ENCODE results near the gene EPB41L4A.
"Not testable (repeated sequence)": the region's sequence is repeated elsewhere in the genome, so short reads cannot be mapped to it uniquely, and the experiment has no call there.

The EPB41L4A gene

DNA sequence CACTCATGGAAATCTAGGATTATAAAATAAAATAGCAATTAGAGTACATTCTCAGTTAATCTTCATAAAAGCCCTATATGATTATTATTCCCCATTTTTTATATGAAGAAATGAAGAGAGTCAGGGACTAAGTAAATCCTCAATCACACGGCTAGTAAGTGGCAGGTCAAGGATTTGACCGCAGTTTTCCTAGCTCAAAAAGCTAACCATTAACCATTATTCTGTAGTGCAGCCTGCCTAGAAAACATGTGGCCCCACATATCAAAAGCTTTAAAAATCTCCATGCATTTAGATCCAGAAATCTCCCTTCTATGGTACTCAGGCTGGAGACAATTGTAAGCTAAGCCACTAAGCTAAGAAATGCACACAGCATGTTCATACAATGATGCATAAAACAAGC lies 21.4 kb downstream of the EPB41L4A start:
- DNase-seq = no peak

DNA sequence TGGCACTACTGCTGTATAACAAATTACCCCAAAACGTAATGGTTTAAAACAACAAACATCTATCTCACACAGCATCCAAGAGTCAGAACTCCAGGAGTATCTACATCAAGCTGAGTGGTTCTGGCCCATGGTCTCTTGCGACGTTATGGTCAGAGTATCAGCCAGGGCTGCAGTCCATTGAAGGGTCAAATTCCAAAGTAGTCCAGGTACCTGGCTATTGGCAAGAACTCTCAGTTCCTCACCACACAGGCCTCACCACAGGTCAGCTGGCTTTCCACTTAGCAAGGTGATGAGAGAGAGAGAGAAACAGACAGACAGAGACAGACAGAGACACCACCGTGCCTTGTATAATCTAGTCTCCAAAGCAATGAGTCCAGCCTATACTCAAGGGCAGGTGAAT lies 22.6 kb downstream of the EPB41L4A start:
- DNase-seq = no peak

DNA sequence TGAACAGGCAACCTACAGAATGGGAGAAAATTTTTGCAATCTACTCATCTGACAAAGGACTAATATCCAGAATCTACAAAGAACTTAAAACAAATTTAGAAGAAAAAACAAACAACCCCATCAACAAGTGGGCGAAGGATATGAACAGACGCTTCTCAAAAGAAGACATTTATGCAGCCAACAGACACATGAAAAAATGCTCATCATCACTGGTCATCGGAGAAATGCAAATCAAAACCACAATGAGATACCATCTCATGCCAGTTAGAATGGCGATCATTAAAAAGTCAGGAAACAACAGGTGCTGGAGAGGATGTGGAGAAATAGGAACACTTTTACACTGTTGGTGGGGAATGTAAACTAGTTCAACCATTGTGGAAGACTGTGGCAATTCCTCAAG lies 23.8 kb downstream of the EPB41L4A start:
- DNase-seq = not testable (repeated sequence)

DNA sequence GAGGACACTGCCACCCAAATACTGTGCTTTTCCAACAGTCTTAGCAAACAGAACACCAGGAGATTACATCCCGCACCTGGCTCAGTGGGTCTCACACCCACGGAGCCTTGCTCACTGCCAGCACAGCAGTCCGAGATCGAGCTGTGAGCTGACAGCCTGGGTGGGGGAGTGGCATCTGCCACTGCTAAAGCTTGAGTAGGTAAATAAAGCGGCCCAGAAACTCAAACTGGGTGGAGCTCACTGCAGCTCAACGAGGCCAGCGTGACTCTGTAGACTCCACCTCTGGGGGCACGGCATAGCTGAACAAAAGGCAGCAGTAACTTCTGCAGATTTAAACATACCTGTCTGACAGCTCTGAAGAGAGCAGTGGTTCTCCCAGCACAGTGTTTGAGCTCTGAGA lies 28.8 kb downstream of the EPB41L4A start:
- no peak for DNase-seq

DNA sequence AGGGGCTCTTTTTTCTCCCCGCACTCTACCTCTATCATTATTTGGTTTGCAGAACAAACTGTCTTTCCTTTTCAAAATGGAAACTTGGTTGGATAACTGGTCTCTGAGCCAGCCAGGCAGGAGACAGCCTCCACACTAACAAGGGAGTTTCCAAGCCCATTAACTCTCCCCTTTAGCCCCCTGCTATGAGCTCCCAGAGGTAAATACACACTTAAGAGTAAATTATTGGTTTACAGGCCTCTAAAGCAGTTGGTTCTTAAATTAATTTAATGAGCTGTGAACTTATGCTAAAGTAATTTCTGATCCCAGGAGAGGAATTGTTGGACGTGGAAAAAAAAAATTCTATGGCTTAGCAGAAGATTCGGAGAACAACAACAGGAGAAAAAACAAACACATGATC lies 30.3 kb downstream of the EPB41L4A start:
- DNase-seq = no peak

DNA sequence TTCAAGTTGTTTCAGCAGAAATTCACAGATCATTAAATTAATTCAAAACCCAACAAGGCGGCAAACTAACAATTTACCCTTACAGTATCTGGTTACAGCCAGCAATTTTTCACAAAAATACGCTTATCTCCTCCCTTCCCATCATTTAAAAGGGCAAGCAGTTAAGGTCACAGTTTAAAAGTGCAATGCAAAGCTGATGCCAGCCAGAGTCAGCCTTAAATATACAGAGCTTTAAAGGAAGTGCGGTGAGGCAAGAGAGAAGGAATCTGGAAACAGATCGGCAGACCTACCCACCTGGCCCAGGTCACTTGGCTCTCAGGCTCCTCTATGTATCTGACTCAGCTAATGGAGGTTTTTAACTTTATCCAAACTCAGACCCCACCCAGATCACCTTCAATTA lies 31.0 kb downstream of the EPB41L4A start:
- no peak for DNase-seq

DNA sequence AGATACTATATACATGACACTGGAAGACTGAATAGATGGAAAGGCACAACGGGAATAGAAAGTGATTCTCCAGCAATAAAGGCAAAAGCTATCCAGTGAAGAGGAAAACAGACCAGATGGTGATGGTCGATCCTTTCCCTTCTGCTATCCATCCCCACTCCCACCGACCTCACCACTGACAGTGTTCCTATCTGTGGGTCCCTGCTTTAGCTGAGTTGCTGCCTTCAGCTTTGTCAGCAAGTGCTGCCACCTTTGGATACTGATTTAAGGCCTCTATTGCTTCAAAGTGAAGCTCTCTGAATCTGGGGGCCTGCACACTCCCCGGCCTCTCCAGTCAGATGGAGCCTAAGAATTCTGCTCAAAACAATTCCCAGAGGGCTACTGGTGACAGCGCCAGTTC lies 32.3 kb downstream of the EPB41L4A start:
- DNase-seq = no peak

DNA sequence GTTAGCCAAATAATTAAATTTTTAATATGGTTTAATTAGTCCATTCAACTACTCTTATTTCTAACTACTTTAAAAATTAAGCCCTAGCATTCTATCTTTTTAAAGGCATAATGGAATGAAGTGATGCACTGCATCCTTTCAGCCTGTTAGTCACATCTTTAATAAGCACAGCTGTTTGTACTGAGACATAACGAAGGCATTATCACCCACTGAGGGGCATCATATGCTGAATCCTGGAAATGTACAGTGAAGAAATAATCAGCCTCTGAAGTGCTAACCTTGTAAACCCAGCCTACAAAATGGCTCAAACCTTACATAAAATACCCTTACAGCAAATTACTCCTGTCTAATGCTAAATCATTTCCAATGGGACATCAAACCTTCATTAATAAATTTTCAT lies 33.1 kb downstream of the EPB41L4A start:
- DNase-seq = no peak

DNA sequence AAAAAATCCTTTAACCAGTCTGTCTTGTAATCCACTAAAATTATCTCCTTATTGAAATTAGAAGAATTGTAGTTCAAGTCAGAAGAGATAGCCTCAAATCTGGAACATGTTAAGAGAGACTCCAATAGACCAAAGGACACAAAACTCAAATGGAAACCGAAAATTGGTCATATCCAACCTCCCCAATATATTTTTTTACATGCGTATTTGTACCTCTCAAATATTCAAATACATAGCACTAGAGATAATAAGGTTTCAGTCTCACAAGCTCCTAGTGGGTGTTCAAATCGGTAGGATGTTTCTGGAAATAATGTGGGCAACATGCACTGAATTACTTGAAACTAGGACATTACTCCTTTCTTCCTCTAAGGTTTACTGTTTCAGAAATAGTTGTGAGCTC lies 33.5 kb downstream of the EPB41L4A start:
- no peak for DNase-seq

DNA sequence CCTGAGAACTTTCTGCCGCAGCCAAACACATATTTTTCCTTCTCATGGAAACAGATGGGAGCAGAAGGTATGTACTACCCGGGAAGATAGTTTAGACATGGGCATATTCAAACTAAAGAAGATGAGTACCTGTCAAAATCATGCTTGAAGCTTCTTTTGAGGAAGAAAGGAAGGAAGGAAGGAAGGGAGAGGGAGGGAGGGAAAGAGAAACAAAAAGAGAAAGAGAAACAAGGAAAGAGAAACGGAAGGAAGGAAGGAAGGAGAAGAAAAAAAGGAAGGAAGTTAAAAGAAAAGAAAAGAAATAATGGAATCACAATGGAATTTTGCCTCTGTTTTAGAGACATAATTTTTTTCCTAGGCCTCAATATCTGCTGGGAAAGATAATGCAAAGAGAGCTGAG lies 34.6 kb downstream of the EPB41L4A start:
- no peak for DNase-seq

DNA sequence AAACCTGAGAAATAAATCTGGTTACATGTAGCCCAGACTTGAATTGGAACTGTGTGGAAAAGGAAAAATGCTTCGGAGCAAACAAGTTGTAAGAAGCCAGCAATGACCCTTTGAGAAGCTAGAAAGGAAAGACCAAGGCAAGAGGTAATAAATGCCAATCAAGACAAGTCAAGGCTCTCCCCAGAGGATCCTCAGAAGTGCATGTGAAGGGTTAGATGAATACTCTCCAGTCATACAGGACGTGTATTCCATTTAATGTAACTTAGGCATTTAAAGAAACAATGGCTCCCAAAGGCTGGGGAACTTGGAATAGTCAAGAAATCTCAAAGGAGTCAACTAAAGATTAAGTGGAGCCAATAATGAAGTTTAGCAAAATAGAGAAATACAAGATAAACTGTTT lies 36.2 kb downstream of the EPB41L4A start:
- DNase-seq = no peak

DNA sequence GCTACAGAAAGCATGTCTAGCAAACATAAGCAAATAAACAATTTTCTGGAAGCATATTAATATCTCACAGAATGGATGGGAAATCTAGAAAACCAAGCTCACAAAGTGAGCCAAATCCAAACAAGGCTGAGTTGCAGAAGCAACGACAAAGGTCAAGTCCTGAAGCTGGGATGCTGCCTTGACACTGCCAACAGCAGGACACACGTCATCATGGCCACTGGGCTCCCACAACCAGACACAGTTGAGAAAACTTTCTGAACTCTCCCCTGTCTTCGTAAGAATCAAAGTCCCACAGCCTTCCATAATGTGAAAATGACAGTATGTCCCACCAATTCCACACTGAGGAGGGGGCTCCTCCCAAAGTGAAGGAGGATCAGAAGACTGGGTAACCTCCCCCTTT lies 37.6 kb downstream of the EPB41L4A start:
- DNase-seq = no peak

DNA sequence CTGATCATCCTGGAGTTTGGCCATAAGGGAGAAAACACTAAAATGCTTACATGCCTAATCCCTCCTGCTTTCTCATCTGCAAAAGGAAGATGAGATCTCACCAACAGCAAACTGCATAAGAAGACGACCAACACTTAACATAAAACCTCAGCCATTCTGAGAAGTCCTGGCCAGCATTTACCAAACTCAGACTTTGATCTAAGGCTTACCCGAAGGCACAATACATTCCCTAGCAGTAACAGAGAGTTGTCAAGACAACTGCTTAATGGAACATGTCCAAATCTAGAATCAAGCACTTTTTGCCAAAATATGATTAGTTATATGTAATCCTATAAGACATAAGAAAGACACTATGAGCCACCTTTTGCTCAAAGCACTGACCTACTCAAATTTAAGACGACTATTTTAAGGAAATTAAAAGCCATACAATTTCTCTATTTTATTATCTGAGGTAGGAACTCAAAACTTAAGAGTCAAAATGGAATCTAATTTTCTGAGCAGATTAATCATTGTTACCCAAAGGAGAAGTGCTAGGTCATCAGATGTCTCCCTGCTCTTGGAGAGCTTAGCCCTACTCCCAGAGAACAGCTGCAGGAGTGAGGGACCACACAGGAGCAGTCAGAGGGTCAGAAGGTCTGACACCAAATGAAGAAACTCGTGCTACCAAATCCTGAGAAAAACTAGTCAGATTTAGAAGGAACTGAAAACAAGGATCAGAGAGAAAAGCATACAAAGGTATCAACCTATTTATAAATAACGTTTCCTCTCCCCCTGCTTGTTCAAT lies 39.3 kb downstream of the EPB41L4A start:
- no peak for DNase-seq

DNA sequence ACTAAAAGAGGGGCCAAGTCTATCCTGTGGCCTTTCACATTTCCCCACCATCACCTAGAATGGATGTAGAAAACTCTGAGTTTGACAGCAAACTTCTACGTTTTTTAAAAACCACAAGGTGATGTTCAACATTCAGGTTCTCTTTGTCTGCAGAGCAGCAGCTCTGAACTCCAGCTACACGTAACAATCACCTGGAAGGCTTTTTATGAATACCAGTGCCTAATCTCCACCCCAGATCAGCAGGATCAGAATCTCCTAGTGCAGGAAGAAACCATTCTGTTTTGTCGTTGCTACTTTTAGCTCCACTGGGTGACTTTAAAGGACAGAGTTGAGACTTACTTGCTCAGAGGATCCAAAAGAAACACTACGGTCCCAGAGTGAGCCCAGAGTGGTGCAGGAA lies 44.3 kb downstream of the EPB41L4A start:
- no peak for DNase-seq

DNA sequence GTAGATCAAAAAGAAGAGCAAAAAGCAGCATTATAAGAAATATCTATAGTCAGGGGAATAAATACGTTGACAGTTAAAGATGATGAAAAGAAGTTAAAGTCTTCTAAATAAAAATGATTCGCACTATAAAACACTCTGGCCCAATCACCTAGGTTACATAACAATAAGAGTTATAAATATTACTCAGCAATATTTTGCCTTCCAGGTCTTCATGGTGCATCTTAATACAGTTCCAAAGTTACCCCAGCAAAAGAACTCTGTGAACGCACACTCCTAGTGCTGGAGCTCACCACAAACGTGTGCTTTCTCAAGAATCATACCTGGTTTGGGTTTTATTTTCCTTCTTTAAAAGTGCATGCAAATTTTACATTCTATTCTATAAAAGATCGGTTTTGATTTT lies 44.7 kb downstream of the EPB41L4A start:
- DNase-seq = no peak

DNA sequence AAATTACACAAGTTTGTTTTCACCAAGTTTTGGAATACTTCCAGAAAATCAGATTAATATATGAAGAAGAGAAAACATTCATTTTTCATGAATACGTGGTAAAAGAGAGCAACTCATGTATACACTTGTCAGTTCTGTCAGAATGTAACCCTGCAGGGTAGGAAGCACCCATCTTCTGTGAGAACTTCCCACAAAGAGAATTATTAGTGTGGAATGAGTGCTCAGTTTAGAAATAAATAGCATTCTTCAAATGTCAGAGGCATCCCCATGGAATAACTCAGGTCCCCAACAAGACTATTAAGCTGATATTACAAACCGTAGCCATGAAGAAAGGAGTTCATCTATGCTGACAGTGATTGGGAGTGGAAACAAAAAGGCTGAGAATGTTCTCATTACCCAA lies 45.2 kb downstream of the EPB41L4A start:
- DNase-seq = no peak

DNA sequence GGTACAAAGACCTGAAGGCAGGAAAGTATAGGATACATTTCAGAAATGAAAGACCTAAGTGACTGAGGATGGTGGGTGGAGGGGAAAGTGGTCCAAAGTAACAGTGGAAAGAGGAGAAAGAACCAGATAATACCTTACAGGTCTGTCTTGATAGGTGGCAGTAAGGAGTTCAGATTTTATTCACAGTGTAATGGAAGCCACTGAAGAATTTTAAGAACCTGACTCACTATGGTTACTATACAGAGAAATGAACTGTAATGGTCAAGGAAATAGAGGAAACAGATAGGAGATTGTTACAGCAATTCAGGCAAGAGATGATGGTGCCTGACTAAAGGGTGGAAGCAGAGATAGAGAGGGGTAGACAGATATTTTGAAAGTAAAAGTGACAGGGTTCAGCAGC lies 46.5 kb downstream of the EPB41L4A start:
- no peak for DNase-seq

DNA sequence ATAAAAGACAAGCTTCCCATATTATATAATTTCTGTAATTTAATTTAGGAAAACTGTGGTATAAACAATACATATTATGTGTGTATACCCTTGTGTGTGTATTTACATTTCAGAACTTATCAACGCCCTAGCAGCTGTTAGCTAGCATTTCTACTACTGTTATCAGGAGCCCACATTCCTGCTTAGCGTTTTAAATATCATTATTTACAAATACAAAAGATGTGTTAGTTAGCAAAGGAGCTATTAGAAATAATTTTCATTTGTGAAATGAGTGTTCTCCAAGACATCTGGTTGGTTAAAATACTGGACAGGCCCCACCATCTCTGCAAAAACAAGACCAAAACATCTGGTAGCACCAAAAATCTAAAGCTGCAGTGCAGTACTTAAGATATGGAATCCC lies 48.0 kb downstream of the EPB41L4A start:
- no peak for DNase-seq

DNA sequence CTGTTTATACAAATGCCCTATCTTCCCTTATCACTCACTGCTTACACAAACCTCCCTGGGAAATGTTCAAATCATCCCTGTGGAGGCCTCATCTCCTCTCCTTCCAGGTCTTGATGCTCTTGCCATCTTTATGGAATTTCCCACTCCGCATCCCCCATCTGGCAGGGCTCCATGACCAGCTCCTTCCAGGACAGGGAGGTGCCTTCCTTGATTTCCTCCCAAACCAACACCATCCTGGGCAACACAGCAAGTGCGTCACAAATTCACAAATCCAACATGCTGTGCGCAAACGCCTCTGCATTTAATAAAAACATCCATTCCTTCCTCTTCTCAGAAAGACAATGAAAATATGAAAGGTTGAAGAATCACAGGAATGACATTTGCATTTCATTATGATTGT lies 51.7 kb downstream of the EPB41L4A start:
- DNase-seq = no peak

DNA sequence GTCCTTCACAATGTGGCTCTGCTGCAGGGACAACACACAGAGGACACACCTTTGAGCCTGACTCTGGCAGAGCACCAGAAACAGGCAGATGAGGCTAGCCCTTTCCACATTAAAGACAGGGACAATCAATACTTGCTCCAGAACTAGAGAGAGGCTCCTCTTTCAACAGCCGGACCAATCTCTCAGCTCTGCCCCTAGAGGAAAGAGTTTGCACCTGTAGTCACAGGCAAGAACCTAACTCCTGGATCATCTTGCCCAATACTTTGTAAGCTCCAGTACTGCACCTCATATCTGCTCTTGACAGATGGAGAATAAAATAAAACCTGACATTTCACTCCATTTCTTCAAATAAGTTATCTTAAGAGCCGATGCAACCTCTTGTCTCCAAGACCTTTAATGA lies 52.1 kb downstream of the EPB41L4A start:
- no peak for DNase-seq

DNA sequence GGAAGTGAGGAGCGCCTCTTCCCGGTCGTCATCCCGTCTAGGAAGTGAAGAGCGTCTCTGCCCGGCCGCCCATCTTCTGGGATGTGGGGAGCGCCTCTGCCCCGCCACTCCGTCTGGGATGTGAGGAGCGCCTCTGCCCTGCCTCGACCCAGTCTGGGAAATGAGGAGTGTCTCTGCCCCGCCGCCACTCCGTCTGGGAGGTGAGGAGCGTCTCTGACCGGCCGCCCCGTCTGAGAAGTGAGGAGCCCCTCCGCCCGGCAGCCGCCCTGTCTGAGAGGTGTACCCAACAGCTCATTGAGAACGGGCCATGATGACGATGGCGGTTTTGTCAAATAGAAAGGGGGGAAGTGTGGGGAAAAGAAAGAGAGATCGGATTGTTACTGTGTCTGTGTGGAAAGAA lies 58.3 kb downstream of the EPB41L4A start:
- not testable (repeated sequence) for DNase-seq

DNA sequence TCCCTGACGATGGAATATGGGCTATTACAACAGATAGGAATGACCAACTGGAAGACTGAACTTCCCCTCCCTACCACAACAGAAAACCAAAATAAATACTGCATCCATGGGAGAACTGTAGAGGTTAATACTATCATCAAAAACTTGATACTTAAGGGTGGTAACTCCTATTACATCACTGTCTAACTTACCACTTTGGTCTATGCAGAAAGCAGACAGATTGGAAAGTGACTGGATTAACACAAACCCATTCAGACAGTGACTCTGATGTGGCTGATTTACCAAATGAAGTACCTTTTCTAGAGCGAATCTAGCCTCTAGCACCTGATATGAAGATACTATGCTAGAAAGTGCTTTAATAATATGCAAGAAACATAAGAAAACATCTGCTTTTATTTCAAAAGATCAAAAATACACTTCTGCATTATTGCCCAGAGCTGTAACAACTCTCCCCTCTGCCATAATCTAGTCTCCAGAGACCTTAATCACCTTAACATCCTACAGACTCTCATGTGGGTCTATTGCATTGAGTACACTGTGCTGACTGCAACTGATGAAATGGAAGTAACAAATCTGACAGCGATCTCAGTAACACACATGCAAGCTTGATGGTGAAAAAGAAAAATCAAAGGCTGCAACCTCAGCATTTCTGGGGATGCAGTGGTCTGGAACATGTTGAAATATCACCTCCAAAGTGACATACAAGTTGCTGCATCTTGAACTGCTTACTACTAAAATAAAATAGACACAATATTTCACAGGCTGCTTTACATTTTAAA lies 62.7 kb downstream of the EPB41L4A start:
- no peak for DNase-seq

DNA sequence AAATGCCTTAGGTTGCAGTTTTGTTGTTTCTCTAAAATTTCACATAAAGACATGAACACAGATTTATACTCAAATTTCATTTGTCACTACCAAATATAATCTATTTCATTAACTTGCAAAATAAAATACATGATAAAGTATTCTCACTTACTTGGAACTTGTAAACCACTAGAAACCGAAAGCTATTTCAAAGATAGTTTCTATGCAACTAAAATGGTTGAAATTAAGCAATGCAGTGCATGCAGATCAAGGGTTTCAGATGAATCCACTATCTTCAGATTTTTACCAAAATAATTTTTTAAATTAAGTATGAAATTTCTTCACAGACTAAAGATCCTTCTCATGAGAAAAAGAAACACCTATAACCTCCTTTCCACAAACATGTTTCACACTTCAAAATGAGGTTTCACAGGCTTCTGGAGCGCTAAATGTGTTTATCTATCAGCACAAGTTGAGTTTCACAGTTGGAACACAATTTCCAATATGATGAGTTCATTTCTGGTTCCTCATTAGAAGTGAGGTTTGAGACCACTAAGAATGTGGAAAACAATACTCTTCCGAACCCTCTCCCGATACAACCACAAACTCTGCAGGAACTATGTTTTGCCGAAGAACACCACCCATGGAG lies 63.9 kb downstream of the EPB41L4A start:
- DNase-seq = no peak

DNA sequence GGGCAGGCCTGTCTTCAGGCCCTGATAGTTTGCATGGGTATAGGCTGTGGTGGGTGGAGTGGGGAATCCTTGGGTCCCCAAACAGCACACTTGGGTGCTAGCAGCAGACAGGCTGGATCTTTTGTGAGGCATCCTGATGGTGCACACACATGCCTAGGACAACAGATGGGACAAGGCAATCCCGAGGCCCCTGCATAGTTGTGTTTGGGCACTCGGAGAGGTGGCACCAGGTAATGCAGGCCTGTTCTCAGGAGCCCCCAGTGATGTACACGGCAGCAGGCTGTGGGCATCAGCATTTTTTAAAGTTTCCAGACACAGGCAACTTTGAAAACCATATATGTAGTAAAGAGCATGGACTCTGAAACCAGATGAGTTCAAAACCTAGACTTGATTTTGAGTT lies 65.4 kb downstream of the EPB41L4A start:
- no peak for DNase-seq

All from stimulated activated CD4-positive, alpha-beta T cell treated with anti-CD3 and anti-CD28 coated beads, Interleukin-15, amount 100 ng/mL, for 24 hours (primary cell).